Measurements from ENCODE around the gene SLC31A2. TPM values are rescaled to one million over a fixed set of nuclear protein-coding genes. Genes with fewer than 3 reads are reported as not detected.

SLC31A2 gene
- total and polyA plus RNA-seq, 4 donors: 7.2 to 30.6 (median 23.8) TPM

GRCh38 chr9:113166039-113166438 is 15.2 kb downstream of the SLC31A2 start (continued):
- no peak for TF ChIP-seq REST (IDR thresholded peaks at IDR 0.05)
- TF ChIP-seq FOXA2 (IDR thresholded peaks at IDR 0.05): no peak
- peak; percentile 43 for TF ChIP-seq HNF4G (IDR thresholded peaks at IDR 0.05)
- no peak for TF ChIP-seq JUND (IDR thresholded peaks at IDR 0.05)
- TF ChIP-seq RAD21 (IDR thresholded peaks at IDR 0.05): peak; percentile 22 to 39
- peak; percentile 38 to 39 for TF ChIP-seq RXRA (IDR thresholded peaks at IDR 0.05)
- TF ChIP-seq TAF1 (conservative IDR thresholded peaks at IDR 0.05): no peak
- no peak for TF ChIP-seq ZBTB33 (IDR thresholded peaks at IDR 0.05)
- peak; percentile 40 for TF ChIP-seq SP1 (IDR thresholded peaks at IDR 0.05)
- TF ChIP-seq HNF4A (conservative IDR thresholded peaks at IDR 0.05): peak; percentile 69 to 78

GRCh38 chr9:113168809-113169208 is 18.0 kb downstream of the SLC31A2 start:
- Histone ChIP-seq H3K9ac (ENCODE audit: low read depth in 1 of 2, low read length in 2 of 2) (no peak overlapping the region), H3K36me3 (ENCODE audit: control insufficient read depth in 4 of 4, insufficient read depth in 3 of 4, low read depth in 1 of 4, low read length in 3 of 4) (peaks cover 25 to 78% (median 69%) of the 10 kb centered on the region in 4 donors), H3K9me3 (ENCODE audit: control insufficient read depth in 4 of 4, low read length in 3 of 4) (no peaks in the 10 kb centered on the region), H3K27me3 (ENCODE audit: control insufficient read depth in 4 of 4, insufficient read depth in 4 of 4, low read length in 3 of 4) (no peaks in the 10 kb centered on the region), H3K4me1 (ENCODE audit: control insufficient read depth in 4 of 4, insufficient read depth in 4 of 4, low read length in 3 of 4) (peaks cover 2 to 15% (median 10%) of the 10 kb centered on the region in 4 donors), H3K4me3 (ENCODE audit: low read depth in 1 of 3, low read length in 3 of 3) (no peak overlapping the region), H3K27ac (ENCODE audit: low read depth in 1 of 2, low read length in 2 of 2) (no peak overlapping the region)
- WGBS: 97% methylated on average over 5 of the region's 5 CpGs
- no peak for TF ChIP-seq TAF1 (conservative IDR thresholded peaks at IDR 0.05)
- TF ChIP-seq EGR1 (IDR thresholded peaks at IDR 0.05; ENCODE audit: low read depth in 2 of 2): no peak
- no peak for TF ChIP-seq ATF3 (IDR thresholded peaks at IDR 0.05)
- no peak for TF ChIP-seq CTCF (IDR thresholded peaks at IDR 0.05; ENCODE audit: low read depth, low read length, missing input control)
- DNase-seq (ENCODE audit: low spot score): no peak

- DNase-seq (ENCODE audit: low spot score): no peak
- Histone ChIP-seq H3K27me3 (ENCODE audit: control insufficient read depth in 4 of 4, insufficient read depth in 4 of 4, low read length in 3 of 4) (no peaks in the 10 kb centered on the region), H3K4me3 (ENCODE audit: low read depth in 1 of 3, low read length in 3 of 3) (no peak overlapping the region), H3K27ac (ENCODE audit: low read depth in 1 of 2, low read length in 2 of 2) (no peak overlapping the region), H3K36me3 (ENCODE audit: control insufficient read depth in 4 of 4, insufficient read depth in 3 of 4, low read depth in 1 of 4, low read length in 3 of 4) (peaks cover 24 to 80% (median 70%) of the 10 kb centered on the region in 4 donors), H3K4me1 (ENCODE audit: control insufficient read depth in 4 of 4, insufficient read depth in 4 of 4, low read length in 3 of 4) (no peaks in the 10 kb centered on the region), H3K9ac (ENCODE audit: low read depth in 1 of 2, low read length in 2 of 2) (no peak overlapping the region), H3K9me3 (ENCODE audit: control insufficient read depth in 4 of 4, low read length in 3 of 4) (no peaks in the 10 kb centered on the region)
- 92% methylated on average over 3 of the region's 3 CpGs for WGBS
- TF ChIP-seq HNF4A (conservative IDR thresholded peaks at IDR 0.05) (no peak), FOXA2 (IDR thresholded peaks at IDR 0.05) (no peak), RAD21 (IDR thresholded peaks at IDR 0.05) (no peak), EGR1 (IDR thresholded peaks at IDR 0.05; ENCODE audit: low read depth in 2 of 2) (no peak), NR2F2 (IDR thresholded peaks at IDR 0.05) (no peak), RXRA (IDR thresholded peaks at IDR 0.05) (no peak), MAX (IDR thresholded peaks at IDR 0.05) (no peak), FOXA1 (IDR thresholded peaks at IDR 0.05) (no peak), CTCF (IDR thresholded peaks at IDR 0.05; ENCODE audit: low read depth, low read length, missing input control) (no peak), ATF3 (IDR thresholded peaks at IDR 0.05) (no peak), TAF1 (conservative IDR thresholded peaks at IDR 0.05) (no peak), ZBTB33 (IDR thresholded peaks at IDR 0.05) (no peak), GABPA (IDR thresholded peaks at IDR 0.05 in 1 of 2, conservative IDR thresholded peaks at IDR 0.05 in 1 of 2) (no peak)
Measured at GRCh38 chr9:113173341-113173740, 22.5 kb downstream of the SLC31A2 start.
